Loucy (cell line): ENCODE measurements around the gene SAG.

ENCODE experiments used
- H2AFZ ChIP-seq: fragments of 200-600 bp; sonication (generic); 2 replicates; pipeline ENCODE4 v1.6.0; 2016; ENCODE audit warnings: antibody characterized with exemption, mild to moderate bottlenecking, low read length, moderate library complexity
- H3F3A ChIP-seq: fragments of 200-600 bp; 2 replicates; pipeline ENCODE4 v1.6.0; 2016; ENCODE audit warnings: antibody characterized with exemption, low read depth, mild to moderate bottlenecking
- H3K27me3 ChIP-seq: fragments of 200-600 bp; sonication (generic); 2 replicates; pipeline ENCODE4 v1.6.1; 2014; ENCODE audit warnings: low read length, mild to moderate bottlenecking; ENCODE audit not compliant: insufficient read depth, poor library complexity, severe bottlenecking
- H3K36me3 ChIP-seq: fragments of 200-600 bp; sonication (generic); 2 replicates; pipeline ENCODE4 v1.6.1; 2016; ENCODE audit warnings: low read length; ENCODE audit not compliant: insufficient read depth
- H3K4me1 ChIP-seq: fragments of 200-600 bp; sonication (generic); 2 replicates; pipeline ENCODE4 v1.5.1; 2014; ENCODE audit warnings: low read length, mild to moderate bottlenecking; ENCODE audit not compliant: insufficient read depth, poor library complexity, severe bottlenecking
- H3K4me2 ChIP-seq: fragments of 200-600 bp; sonication (generic); 2 replicates; pipeline ENCODE4 v1.6.0; 2014; ENCODE audit warnings: antibody characterized with exemption, low read length, low read depth, mild to moderate bottlenecking; ENCODE audit not compliant: poor library complexity, severe bottlenecking
- H3K4me3 ChIP-seq: fragments of 200-600 bp; sonication (generic); 2 replicates; pipeline ENCODE4 v1.5.1; 2014; ENCODE audit warnings: low read length, mild to moderate bottlenecking, mixed read lengths; ENCODE audit not compliant: poor library complexity, severe bottlenecking
- H3K79me2 ChIP-seq: fragments of 200-600 bp; sonication (generic); 2 replicates; pipeline ENCODE4 v1.6.1; 2014; ENCODE audit warnings: low read length; ENCODE audit not compliant: insufficient read depth
- H3K9ac ChIP-seq: fragments of 200-600 bp; sonication (generic); 2 replicates; pipeline ENCODE4 v1.6.0; 2014; ENCODE audit warnings: mild to moderate bottlenecking, low read depth, low read length, moderate library complexity; ENCODE audit not compliant: poor library complexity, severe bottlenecking
- H3K9me2 ChIP-seq: fragments of 200-600 bp; sonication (generic); replicated peaks from 2 replicates; pipeline ENCODE4 v1.6.1; 2016; ENCODE audit warnings: low read depth, low read length, mixed read lengths
- H3K9me3 ChIP-seq: fragments of 200-600 bp; sonication (generic); 2 replicates; pipeline ENCODE4 v1.6.1; 2014; ENCODE audit warnings: mild to moderate bottlenecking, antibody characterized with exemption, low read length, low read depth; ENCODE audit not compliant: insufficient read depth
- H4K20me1 ChIP-seq: fragments of 200-600 bp; sonication (generic); 2 replicates; pipeline ENCODE4 v1.6.0; 2014; ENCODE audit warnings: antibody characterized with exemption, low read length, mild to moderate bottlenecking; ENCODE audit not compliant: insufficient read depth, poor library complexity, severe bottlenecking
- EZH2phosphoT487 ChIP-seq: fragments of 200-600 bp; IDR thresholded peaks from 2 replicates; pipeline ENCODE4 v1.6.1; 2018; ENCODE audit warnings: antibody characterized with exemption, mild to moderate bottlenecking, moderate library complexity, borderline replicate concordance
- TF ChIP-seq, protein P1 (sequence below): fragments of 200-600 bp; sonication (generic); conservative IDR thresholded peaks from 2 replicates; pipeline ENCODE4 v1.5.1; 2014; ENCODE audit warnings: mild to moderate bottlenecking, antibody characterized with exemption, low read length

SAG gene

DNA sequence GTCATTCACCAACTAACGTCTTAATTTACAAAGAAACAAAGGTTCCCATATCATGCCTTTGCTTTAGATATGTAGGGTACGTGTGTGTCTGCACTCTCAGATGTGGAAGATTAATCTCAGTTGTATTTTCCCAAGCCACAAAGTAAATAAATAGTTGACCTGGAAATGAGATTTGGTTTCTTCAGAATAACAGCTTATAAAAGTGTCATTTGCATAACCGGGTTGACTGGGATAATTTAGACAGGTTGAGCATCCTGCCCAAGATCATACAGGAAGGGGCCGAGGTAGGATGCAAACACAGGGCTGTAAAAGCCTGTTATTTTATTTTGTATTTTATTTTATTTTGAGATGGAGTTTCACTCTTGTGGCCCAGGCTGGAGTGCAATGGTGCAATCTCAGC lies 36.7 kb upstream of the SAG start:
- H3K4me3 ChIP-seq, result peak overlapping the region; percentile 19
- H3K9me2 ChIP-seq, result no peaks in the 10 kb centered on the region
- peaks cover 72% of the 10 kb centered on the region for H3K36me3 ChIP-seq
- no peaks in the 10 kb centered on the region for H3K27me3 ChIP-seq
- H3K4me2 ChIP-seq, result peak overlapping the region; percentile 63
- peaks cover 15% of the 10 kb centered on the region; the same call in 1 of the 2 replicates for H3F3A ChIP-seq
- TF ChIP-seq, protein P1, sequence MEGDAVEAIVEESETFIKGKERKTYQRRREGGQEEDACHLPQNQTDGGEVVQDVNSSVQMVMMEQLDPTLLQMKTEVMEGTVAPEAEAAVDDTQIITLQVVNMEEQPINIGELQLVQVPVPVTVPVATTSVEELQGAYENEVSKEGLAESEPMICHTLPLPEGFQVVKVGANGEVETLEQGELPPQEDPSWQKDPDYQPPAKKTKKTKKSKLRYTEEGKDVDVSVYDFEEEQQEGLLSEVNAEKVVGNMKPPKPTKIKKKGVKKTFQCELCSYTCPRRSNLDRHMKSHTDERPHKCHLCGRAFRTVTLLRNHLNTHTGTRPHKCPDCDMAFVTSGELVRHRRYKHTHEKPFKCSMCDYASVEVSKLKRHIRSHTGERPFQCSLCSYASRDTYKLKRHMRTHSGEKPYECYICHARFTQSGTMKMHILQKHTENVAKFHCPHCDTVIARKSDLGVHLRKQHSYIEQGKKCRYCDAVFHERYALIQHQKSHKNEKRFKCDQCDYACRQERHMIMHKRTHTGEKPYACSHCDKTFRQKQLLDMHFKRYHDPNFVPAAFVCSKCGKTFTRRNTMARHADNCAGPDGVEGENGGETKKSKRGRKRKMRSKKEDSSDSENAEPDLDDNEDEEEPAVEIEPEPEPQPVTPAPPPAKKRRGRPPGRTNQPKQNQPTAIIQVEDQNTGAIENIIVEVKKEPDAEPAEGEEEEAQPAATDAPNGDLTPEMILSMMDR, result no peak
- no peak for TF ChIP-seq EZH2phosphoT487
- no peaks in the 10 kb centered on the region for H4K20me1 ChIP-seq
- H3K4me1 ChIP-seq, result peaks cover 43% of the 10 kb centered on the region
- H2AFZ ChIP-seq, result no peak overlapping the region
- H3K9me3 ChIP-seq, result no peaks in the 10 kb centered on the region
- 0 out of 2 replicates have a peak, but pooled peaks cover 18% of the 10 kb centered on the region for H3K79me2 ChIP-seq
- H3K9ac ChIP-seq, result peak overlapping the region; percentile 17

DNA sequence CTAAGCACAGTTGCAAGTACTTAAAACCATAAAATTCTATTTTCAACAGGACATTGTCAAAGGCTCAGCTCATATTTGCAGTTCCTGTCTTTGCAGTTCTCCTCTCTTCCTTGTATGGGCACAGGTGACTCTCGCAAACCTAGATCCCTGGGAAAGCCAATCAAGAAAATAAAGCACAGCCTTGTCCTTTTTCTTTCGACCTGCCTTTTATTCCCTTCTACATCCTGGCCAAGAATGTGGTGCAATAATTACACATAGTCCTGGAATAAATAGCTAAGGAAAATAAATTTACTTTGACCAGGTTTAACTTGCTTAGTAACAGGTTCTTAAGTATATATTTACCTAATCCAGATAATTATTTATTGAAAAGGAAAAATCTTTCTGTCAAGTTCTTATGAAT lies 35.9 kb upstream of the SAG start:
- peaks cover 12% of the 10 kb centered on the region; the same call in 1 of the 2 replicates for H3F3A ChIP-seq
- no peaks in the 10 kb centered on the region for H3K9me3 ChIP-seq
- TF ChIP-seq, protein P1, result no peak
- no peak for TF ChIP-seq EZH2phosphoT487
- no peak overlapping the region for H3K4me2 ChIP-seq
- H3K4me3 ChIP-seq, result no peak overlapping the region
- no peak overlapping the region for H2AFZ ChIP-seq
- no peaks in the 10 kb centered on the region for H3K9me2 ChIP-seq
- no peaks in the 10 kb centered on the region for H4K20me1 ChIP-seq
- no peak overlapping the region for H3K9ac ChIP-seq
- no peaks in the 10 kb centered on the region for H3K27me3 ChIP-seq
- H3K36me3 ChIP-seq, result peaks cover 72% of the 10 kb centered on the region
- H3K4me1 ChIP-seq, result peaks cover 43% of the 10 kb centered on the region
- H3K79me2 ChIP-seq, result 0 out of 2 replicates have a peak, but pooled peaks cover 18% of the 10 kb centered on the region

DNA sequence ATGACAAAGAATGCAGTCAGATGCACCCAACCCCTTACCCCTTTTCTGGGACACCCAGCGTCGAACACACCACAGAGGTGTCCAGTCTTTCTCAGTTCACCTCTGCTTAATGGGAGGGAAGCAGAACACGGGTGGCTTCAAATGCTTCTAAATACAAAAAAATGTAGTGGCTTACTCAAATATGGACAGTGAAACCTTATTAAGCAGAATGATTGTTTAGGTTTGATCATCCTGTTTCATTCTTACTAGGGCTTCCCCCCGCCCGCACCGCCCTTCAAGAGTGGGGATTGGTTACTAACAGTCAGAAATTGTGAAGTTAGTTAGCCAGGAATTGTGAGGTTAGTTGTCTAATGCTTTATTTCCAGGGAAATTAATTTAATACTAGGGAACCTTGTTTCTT lies 34.5 kb upstream of the SAG start:
- Histone ChIP-seq H3K27me3 (no peaks in the 10 kb centered on the region), H4K20me1 (no peaks in the 10 kb centered on the region), H3K9me3 (no peaks in the 10 kb centered on the region), H3K4me3 (no peak overlapping the region), H3K4me2 (no peak overlapping the region), H3K4me1 (peaks cover 34% of the 10 kb centered on the region), H3K9me2 (no peaks in the 10 kb centered on the region), H3F3A (peaks cover 7% of the 10 kb centered on the region; the same call in 1 of the 2 replicates), H3K79me2 (0 out of 2 replicates have a peak, but pooled peaks cover 18% of the 10 kb centered on the region), H3K9ac (no peak overlapping the region), H2AFZ (no peak overlapping the region), H3K36me3 (peaks cover 82% of the 10 kb centered on the region)
- no peak for TF ChIP-seq EZH2phosphoT487
- TF ChIP-seq, protein P1, result no peak
